Nephron progenitor cell (in vitro differentiated cells): ENCODE data around the gene MYADM.

Experiments used
- DNase-seq: peaks from one replicate; pipeline ENCODE4 v3.0.0; 2021
- H3K27ac Mint-ChIP-seq: 2 replicates; pipeline ENCODE4 v1.8.0; 2021; ENCODE audit warnings: mild to moderate bottlenecking, moderate library complexity, mixed read lengths
- H3K27me3 Mint-ChIP-seq: 2 replicates; pipeline ENCODE4 v1.8.0; 2021; ENCODE audit warnings: mild to moderate bottlenecking, low read depth, mixed read lengths; ENCODE audit not compliant: poor library complexity
- H3K36me3 Mint-ChIP-seq: 2 replicates; pipeline ENCODE4 v1.8.0; 2021; ENCODE audit warnings: low read depth, mixed read lengths
- H3K4me1 Mint-ChIP-seq: 2 replicates; pipeline ENCODE4 v1.8.0; 2021; ENCODE audit warnings: mixed read lengths
- H3K4me3 Mint-ChIP-seq: 2 replicates; pipeline ENCODE4 v1.8.0; 2021; ENCODE audit warnings: mild to moderate bottlenecking, moderate library complexity, mixed read lengths
- H3K9me3 Mint-ChIP-seq: 2 replicates; pipeline ENCODE4 v1.8.0; 2021; ENCODE audit warnings: mild to moderate bottlenecking, moderate library complexity, mixed read lengths
- TF ChIP-seq, protein P1 (sequence below): fragments of 200-600 bp; sonication (generic); IDR thresholded peaks from 2 replicates; pipeline ENCODE4 v1.5.0; 2021; ENCODE audit warnings: antibody characterized with exemption

Gene MYADM

DNA sequence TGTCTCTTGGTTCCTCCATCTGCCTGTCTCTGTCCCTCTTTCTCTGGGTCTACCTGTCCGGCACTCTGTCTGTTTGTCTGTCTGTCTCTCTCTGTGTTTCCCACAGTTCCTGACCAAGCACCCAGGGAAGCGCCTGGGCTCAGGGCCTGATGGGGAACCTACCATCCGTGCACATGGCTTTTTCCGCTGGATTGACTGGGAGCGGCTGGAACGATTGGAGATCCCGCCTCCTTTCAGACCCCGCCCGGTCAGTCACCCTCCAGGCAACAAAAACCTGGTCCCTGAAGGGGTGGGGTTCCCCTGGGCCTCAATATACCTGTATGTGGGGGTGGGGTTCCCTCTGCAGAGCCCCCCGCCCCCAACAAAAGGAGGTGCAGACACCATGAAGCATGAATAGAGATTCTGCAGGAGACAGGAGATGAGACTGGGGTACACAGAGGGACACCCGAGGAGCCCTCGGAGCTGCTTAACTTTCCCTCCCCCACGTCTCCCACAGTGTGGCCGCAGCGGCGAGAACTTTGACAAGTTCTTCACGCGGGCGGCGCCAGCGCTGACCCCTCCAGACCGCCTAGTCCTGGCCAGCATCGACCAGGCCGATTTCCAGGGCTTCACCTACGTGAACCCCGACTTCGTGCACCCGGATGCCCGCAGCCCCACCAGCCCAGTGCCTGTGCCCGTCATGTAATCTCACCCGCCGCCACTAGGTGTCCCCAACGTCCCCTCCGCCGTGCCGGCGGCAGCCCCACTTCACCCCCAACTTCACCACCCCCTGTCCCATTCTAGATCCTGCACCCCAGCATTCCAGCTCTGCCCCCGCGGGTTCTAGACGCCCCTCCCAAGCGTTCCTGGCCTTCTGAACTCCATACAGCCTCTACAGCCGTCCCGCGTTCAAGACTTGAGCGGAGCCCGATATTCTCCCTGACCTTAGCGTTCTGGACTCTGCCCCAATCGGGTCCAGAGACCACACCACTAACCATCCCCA, 38.8 kb downstream of the MYADM start:
- Mint-ChIP-seq H3K9me3 (no peaks in the 10 kb centered on the region), H3K4me3 (no peak overlapping the region), H3K27ac (no peak overlapping the region), H3K4me1 (peaks cover 27% of the 10 kb centered on the region), H3K36me3 (no peaks in the 10 kb centered on the region), H3K27me3 (peaks cover 92% of the 10 kb centered on the region)
- TF ChIP-seq, protein P1, sequence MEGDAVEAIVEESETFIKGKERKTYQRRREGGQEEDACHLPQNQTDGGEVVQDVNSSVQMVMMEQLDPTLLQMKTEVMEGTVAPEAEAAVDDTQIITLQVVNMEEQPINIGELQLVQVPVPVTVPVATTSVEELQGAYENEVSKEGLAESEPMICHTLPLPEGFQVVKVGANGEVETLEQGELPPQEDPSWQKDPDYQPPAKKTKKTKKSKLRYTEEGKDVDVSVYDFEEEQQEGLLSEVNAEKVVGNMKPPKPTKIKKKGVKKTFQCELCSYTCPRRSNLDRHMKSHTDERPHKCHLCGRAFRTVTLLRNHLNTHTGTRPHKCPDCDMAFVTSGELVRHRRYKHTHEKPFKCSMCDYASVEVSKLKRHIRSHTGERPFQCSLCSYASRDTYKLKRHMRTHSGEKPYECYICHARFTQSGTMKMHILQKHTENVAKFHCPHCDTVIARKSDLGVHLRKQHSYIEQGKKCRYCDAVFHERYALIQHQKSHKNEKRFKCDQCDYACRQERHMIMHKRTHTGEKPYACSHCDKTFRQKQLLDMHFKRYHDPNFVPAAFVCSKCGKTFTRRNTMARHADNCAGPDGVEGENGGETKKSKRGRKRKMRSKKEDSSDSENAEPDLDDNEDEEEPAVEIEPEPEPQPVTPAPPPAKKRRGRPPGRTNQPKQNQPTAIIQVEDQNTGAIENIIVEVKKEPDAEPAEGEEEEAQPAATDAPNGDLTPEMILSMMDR, result peak; percentile 86
- peak; percentile 84 for DNase-seq

DNA sequence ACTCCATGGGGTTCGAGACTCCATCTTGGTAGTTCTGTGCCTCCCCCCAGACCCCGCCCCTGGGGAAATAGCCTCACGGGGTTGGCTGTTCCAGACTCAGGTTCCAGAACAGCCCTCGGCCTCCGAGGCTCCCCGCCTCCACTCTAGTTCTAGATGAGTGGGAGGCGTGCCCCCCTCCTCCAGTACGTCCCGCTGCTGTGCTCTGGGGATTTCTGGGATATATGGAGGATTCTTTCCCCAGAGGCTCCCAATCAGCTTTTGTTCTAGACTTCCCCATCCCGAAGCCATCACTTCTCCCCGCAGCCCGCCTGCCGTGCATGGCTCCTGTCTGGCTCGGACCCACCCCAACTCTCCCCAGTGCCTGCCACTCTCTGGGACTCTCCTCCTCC, 39.5 kb downstream of the MYADM start:
- DNase-seq, result no peak
- Mint-ChIP-seq H3K4me1 (peaks cover 27% of the 10 kb centered on the region), H3K36me3 (no peaks in the 10 kb centered on the region), H3K27me3 (peaks cover 95% of the 10 kb centered on the region), H3K9me3 (no peaks in the 10 kb centered on the region), H3K4me3 (no peak overlapping the region), H3K27ac (no peak overlapping the region)
- TF ChIP-seq, protein P1, result no peak

DNA sequence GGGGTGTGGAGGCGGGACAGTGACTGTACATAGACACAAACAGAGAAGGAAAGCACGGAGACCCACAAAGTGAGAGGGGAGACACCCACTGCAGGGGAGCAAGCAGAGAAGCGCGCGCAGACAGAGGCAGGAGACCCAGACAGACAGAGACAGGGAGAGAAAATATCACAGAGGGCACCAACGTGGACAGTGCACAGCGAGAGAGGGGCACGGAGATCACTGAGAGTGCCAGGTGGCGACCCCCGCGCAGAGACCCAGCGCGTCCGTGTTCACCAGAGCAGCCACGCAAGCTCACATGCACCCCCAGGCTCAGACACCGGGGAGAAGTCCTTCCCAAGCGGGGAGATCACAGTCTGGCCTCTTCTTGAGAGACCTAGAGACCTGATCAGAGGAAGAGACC, 40.0 kb downstream of the MYADM start:
- TF ChIP-seq, protein P1, result no peak
- Mint-ChIP-seq H3K4me3 (peak overlapping the region; percentile 65), H3K27me3 (peaks cover 100% of the 10 kb centered on the region), H3K9me3 (no peaks in the 10 kb centered on the region), H3K27ac (no peak overlapping the region), H3K4me1 (peaks cover 27% of the 10 kb centered on the region), H3K36me3 (no peaks in the 10 kb centered on the region)
- DNase-seq, result no peak

DNA sequence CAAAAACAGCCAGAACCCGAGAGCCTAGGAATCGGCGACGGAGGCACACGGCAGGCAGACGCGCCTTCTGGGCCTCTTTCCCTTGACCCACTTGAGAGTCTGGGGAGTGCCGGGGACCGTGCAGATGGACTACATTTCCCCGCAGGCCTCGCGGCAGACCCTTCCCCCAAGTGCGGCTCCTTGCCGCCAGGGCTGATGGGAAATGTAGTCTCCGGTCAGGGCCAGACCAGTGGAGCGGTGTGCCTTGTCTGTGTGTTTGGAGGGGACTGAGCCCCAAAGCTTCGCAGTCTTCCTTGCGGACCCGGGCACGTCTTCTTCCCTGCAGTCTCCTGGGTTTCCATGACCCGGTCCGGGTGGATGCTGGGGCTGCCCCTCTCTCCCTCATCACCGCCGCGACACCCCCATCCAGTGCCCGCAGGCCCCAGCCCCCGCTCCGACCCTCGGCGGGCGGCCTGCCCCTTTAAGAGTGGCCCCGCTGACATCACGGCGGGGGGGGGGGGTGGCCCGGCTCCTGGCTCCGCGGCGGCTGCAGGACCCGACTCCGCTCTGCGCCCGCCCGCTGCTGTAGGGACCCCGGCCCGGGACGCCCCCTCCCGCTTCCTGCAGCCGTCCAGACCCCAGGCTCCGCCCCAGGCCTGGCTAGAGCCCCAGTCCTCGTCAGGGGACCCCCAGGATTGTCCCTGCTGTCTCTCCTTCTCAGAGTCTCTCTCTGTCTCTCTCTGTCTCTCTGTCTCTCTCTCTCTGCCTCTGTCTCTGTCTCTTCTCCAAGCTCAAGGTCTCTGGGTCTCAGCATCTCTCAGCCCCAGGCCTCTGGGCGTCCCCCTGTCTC, 40.6 kb downstream of the MYADM start:
- peak overlapping the region; percentile 79 for H3K4me3 Mint-ChIP-seq
- no peaks in the 10 kb centered on the region for H3K36me3 Mint-ChIP-seq
- TF ChIP-seq, protein P1, result no peak
- peak; percentile 70 for DNase-seq
- H3K9me3 Mint-ChIP-seq, result no peaks in the 10 kb centered on the region
- H3K4me1 Mint-ChIP-seq, result peaks cover 27% of the 10 kb centered on the region
- no peak overlapping the region for H3K27ac Mint-ChIP-seq
- H3K27me3 Mint-ChIP-seq, result peaks cover 95% of the 10 kb centered on the region

DNA sequence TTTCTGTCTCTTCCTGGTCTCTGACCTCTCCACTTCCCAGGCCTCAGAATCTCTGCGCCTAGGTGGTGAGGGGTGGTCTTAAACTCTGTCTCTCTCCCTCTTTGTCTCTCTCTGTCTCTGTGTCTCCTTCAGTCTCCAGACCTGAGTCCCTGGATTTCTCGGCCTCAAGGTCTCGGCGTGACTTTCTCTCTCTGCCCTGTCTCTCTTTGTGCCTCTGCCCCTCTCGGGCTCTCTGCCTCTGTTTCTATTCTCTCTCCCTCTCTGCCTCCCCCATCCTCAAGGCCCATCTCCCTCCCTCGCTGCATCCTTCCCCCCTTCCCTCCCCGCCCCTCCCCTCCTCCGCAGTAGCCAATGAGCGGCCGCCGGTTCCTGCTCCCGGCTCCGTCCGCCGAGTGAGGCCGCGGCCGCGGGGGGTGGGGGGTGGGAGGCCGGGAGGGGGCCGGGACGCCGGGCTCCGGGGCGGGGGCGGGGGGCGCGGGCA, 41.3 kb downstream of the MYADM start, which contains the start of gene CACNG7:
TSS of gene CACNG7 (plus strand) at position 344 of the 481 bp plus-strand sequence. CDS start 3,554 bp downstream, outside the sequence.
- H3K4me3 Mint-ChIP-seq, result peak within 1 kb of the TSS; percentile 79
- no peaks in the 10 kb centered on the region for H3K36me3 Mint-ChIP-seq
- TF ChIP-seq, protein P1, result no peak
- H3K27ac Mint-ChIP-seq, result no peak within 1 kb of the TSS
- no peaks in the 10 kb centered on the region for H3K9me3 Mint-ChIP-seq
- peaks cover 95% of the 10 kb centered on the region for H3K27me3 Mint-ChIP-seq
- peak; percentile 45 for DNase-seq
- H3K4me1 Mint-ChIP-seq, result peaks cover 27% of the 10 kb centered on the region
